OCI-LY1 (cell line): ENCODE measurements around the gene TMEM138.

Experiments
- CTCF ChIP-seq: fragments of 200-600 bp; sonication (generic), shearing (Covaris generic); IDR thresholded peaks from 2 replicates; pipeline ENCODE4 v1.5.1; 2017; ENCODE audit warnings: mild to moderate bottlenecking, antibody characterized with exemption, low read length, moderate library complexity, mixed read lengths
- EZH2 ChIP-seq: fragments of 200-600 bp; sonication (generic), shearing (Covaris generic); IDR thresholded peaks from 2 replicates; pipeline ENCODE4 v1.8.0; 2017; ENCODE audit warnings: borderline replicate concordance, mixed run types, mild to moderate bottlenecking, antibody characterized with exemption, low read length, moderate library complexity, mixed read lengths

GRCh38 chr11:61406067-61406466 lies 43.9 kb downstream of the TMEM138 start:
- no peak for TF ChIP-seq CTCF
- no peak for TF ChIP-seq EZH2
